ENCODE measurements around the gene HPSE2. TPM values are rescaled to one million over a fixed set of nuclear protein-coding genes. Genes with fewer than 3 reads are reported as not detected.

Gene HPSE2
- total RNA-seq, 1 donor from 2014 or later: not detected

DNA sequence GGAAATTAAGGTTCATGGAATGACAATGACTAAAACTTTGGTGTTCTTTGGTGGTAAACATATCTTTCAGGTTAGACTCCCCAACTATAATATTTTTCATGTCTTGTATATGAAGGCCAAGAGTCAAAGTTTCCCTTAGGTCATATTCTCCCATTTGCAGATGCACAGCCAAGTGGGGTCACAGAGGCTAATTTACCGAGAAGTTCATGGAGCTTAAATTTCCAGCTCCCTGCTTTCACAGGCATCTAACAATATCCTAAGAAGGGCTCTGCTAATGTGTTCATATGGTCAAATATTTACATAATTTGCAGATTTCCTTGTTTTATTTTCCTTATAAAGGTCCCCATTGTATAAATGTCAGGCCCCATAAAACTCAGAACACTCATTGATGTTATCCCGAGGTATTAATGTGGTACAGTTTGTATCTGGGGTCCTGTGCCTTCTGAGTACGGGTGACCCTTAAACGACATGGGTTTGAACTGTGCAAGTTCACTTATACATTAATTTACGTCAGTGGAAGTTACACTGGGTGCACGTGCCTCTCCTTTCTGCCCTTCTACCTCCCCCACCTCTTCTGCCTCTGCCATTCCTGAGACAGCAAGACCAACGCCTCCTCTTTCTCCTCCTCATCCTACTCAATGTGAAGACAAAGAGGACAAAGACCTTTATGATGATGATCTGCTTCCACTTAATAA, 603.0 kb downstream of the HPSE2 start:
- DNase-seq (ENCODE audit: low spot score): no peak
- ATAC-seq: no peak

DNA sequence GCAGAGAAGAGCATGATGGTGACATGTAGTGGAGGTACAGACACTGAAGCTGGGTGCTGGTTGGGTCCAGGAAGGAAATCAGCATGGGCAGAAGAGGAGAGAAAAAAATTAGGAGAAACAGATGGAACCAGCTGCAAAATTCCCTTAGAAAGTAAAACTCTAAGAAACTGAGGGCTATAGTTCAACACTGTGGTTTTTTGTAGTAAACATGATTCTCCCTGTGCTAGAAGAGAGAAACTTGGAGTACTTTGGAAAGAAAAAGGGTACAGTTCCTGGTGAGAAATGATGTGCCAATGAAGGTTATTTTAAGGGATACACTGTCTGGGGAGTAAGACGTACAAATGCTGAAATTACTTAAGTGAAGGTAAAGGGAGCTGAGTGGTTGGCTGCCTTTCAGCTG, 607.4 kb downstream of the HPSE2 start:
- DNase-seq (ENCODE audit: low spot score) (no peak), ATAC-seq (no peak)

DNA sequence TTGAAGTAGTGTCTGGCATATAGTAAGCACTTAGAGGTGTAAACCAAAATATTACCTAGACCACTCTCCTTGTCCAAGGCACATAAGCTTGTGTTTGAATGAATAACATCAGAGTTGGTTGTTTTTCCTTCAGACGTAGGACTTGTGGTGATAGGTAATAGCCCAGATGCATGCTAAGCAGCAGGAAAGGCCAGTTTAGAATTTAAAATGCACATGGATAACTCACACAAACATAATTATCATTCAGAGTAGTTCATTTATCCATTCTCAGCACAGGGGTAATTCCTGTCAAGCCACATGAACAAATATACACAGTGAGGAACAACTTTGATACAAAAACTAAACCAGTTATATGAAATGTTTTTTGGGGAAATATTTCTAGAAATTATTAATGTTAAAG, 607.9 kb downstream of the HPSE2 start:
- ATAC-seq: no peak
- DNase-seq (ENCODE audit: low spot score): no peak

DNA sequence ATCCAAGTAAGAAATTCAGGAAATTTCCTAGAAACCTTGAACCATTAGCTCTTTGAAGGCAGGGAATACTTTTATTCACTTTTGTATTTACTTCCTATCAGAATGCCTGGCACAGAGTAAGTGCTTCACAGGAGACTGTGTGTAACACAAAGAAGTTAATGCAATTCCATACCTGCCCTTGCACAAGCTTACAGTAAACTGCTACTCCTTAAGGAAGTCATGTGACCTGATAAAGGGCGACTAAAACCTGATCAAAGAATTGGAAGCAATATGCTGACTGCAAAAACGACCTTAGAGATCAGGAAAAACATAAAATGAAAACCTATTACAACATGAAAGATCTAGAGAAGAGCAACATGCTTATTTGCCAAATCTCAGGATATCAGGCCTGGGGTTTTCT, 610.7 kb downstream of the HPSE2 start:
- DNase-seq (ENCODE audit: low spot score) (no peak), ATAC-seq (no peak)

DNA sequence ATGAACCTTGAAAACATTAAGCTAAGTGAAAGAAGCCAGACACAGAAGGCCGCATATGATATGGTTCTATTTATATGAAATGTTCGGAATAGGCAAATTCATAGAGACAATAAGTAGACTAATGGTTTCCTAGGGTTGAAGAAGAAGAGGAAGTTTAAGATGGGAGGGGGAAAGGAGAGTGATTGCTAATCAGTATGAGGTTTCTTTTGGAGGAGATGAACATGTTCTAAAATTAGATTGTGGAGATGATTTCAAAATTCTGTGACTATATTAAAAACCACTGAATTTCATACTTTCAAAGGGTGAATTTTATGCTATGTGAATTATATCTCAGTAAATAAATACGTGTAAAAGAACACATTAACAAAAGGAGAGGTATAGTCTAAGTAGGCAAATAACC, 612.5 kb downstream of the HPSE2 start:
- DNase-seq (ENCODE audit: low spot score): no peak

DNA sequence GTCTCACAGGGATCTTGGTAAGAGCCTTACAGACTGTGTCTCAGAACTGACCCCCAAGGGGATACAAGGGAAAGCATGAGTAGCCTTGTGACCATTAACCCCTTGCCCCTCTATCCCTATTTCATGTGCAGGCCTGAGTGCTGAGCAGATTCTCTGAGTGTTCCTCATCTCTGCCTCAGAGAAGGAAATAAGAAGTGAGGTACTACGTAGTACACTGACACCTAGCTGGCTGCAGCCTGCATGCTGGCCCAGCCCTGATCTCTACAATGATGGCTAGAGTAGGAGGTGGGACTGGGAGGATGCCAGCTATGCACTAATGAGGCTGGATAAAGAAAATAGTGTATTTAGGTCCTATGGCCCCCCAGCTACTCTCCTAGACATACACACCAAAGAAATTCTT, 614.0 kb downstream of the HPSE2 start:
- no peak for DNase-seq (ENCODE audit: low spot score)

More for the DNA sequence above, 612.5 kb downstream of the HPSE2 start:
- ATAC-seq: no peak

DNA sequence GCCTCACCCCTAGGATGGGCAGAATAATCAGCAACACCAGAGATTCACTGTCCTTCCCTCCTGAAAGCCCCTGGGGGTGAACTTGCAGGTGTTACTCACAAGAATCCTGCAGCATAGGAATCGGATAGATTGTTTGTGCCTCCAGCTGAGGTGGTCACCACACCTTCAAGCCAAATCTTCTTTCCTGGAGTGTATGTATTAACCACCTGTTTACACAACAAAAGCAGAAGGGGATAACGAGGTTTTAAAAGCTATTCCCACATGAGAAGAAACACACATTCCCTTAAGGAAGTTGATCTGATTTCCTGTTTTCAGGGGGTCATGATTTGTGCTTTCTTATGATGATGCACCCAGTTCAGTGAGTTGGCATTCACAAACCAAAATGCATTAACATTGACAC, 615.1 kb downstream of the HPSE2 start:
- no peak for DNase-seq (ENCODE audit: low spot score)
- ATAC-seq: no peak

More for the DNA sequence above, 614.0 kb downstream of the HPSE2 start:
- no peak for ATAC-seq

DNA sequence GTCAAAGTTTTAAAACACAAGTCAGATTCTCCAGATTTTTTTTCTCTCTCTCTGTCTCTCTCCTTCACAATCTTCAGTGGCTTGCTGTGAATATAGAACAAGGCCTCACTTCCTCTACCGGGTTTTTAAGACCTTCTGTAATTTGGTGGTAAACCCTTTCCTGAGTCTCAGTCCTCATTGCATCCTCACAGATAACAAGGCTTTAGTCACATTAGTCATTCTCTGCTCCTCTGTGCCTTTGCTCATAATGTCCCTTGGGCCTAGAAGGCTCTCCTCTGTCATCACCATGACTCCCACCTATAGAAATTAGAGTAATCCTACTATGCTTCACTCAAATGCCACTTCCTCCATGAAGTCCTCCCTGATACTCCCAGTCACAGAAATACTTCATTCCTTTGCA, 616.2 kb downstream of the HPSE2 start:
- no peak for DNase-seq (ENCODE audit: low spot score)
- ATAC-seq: no peak

DNA sequence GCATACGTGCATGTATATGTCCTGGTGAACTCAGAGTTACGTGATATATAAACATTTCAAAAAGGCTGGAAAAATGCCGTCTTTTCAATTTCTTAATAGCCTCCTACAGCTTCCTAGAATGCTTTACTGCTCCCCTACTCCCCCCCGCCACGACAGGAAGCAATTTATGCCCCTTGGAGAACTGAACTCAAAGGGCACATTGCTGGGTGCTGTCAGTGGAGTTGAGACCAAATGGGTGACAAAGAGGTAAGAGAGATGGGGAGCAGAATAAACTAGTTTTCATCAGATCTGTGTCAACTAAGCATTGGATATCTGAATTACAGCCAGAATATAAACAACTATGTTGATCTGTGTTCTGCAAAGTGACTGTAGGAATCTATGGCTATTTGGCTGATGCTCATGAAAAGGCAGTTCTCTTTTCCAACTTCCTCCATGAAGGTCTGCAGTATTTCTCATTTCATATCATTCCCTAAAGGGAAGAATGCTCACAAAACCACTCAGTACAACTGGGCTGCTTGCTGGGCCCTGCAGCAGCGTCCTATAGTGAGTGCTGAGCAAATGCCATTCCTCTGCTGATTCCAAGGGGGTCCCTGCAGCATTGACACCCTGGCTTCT, 617.6 kb downstream of the HPSE2 start:
- DNase-seq (ENCODE audit: low spot score): no peak
- no peak for ATAC-seq

DNA sequence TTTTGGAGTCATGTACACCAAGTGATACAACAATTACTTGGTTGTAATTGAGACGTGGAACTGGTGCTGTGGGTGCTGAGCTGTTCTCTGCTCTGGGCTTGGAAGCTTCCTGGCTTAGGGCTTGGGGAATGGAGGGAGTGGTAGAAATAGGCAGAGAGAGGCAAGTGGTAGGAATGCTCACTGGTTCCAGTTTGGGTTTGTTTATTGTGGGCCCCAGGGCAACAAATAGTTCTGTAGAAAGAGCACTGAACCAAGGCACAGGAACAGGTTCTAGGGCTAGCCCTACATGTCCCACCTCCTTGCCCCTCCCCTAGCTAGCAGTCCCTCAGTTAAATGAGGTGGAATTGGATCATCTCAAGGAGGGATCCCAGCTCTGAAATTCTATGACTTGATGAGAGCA, 622.2 kb downstream of the HPSE2 start:
- ATAC-seq (no peak), DNase-seq (ENCODE audit: low spot score) (no peak)

DNA sequence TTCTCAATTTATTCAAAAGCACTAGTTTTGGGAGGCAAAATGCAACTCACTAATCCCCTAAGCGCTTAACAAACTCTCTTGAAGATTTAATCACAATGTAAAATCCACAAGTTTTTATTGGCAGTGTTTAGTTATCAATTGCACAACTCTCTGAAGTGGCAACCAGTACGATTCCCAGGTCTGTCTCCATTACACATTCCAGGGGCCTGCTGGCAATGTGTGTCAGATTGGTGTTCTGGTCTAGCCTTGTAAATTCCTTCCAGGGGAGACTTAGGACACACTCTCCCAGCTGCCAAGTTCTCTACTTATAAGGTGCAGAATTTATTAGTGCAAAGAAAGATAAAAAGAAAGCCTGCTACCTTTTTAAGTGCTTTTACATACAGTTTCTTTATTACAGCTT, 624.2 kb downstream of the HPSE2 start:
- DNase-seq (ENCODE audit: low spot score) (no peak), ATAC-seq (no peak)

DNA sequence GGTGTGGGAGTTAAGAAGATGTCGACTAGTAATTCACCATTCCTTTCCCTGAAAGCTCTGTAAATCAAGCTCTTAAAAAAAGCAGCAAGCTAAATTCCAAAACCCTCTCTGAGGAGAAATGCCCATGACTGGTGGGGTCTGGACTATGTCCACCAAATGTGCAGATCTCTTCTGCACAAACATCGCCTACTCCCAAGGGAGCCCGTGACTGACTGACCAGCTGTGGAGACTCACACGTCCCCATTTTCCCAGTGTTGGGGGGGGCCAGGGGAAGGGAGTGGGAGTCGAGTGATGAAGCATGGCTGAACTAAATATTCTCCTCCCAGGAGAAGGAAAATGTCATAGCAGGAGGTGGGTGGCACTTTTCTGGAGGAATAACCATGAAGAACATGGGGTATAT, 624.8 kb downstream of the HPSE2 start:
- DNase-seq (ENCODE audit: low spot score) (no peak), ATAC-seq (no peak)

DNA sequence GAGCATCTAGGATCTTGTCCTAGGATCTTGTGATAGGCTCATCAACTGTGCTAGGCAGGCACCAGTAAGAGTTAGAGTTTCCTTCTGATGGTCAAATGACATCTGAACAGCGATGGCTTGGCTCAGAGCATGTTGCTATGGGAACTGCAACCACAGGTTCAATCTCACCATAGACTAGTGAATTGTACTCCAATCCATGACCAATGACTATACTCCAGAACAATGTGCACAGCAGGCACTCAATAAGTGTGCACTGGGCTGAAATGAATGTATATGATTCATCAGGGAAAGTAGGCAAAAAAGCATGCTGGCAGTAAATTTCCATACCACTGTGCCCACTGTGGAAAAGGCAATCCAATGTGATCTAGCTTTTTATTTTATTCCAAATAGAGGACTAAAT, 625.4 kb downstream of the HPSE2 start:
- no peak for ATAC-seq
- no peak for DNase-seq (ENCODE audit: low spot score)

DNA sequence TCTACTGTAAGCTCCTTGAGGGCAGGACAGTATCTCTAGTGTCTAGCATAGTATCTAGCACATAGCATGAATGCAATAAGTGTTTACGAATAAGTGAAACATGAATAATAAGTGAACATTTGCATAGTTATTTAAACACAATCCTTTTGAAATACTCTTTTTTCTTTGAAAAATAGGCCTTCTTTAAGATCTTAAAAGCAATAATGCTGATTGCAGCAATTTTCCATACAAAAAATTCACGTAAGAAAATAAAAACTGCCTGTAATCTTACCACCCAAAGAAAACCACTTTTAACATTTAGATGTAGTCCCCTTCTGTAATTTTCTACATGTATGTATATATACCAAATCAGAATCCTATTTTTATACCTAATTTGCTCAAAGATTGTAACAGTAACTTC, 626.4 kb downstream of the HPSE2 start:
- no peak for DNase-seq (ENCODE audit: low spot score)
- ATAC-seq: no peak

DNA sequence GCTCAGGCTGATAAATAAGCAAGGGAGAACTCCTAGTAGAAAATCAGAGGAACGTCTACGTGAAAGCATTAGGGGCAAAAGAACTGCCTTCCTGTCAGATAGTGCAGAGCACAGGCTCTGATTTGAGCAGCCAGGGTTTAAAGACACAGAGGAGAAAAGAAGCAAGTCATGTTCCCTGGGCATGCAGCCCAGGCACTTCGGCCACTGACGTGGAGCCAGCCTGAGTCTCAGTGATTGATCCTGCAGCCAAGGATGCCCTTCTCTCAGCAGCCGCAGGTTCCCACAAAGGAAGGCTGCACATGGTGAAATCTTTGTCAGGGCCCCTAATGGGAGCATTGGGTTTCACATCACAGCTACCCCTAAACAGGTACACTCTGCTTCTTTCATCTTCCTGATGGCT, 627.2 kb downstream of the HPSE2 start:
- DNase-seq (ENCODE audit: low spot score): no peak
- no peak for ATAC-seq

DNA sequence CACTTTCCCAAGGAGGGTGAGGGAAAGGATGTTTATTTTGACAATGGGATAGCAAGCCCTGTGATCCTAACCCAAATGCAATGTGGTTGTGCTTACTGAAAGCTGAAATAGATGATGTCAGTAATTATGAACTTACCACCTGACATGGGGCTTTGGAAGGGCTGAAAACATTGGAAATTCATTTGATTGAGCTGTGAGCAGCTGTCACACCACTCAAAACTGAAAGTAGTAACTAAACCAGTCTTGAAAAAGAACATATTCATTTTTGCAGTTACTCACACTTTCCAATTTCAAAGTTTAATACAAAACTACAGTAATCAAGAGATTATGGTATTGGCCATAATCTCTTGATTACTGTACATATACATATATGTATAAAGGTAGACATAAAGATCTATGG, 633.4 kb downstream of the HPSE2 start:
- no peak for DNase-seq (ENCODE audit: low spot score)
- no peak for ATAC-seq

DNA sequence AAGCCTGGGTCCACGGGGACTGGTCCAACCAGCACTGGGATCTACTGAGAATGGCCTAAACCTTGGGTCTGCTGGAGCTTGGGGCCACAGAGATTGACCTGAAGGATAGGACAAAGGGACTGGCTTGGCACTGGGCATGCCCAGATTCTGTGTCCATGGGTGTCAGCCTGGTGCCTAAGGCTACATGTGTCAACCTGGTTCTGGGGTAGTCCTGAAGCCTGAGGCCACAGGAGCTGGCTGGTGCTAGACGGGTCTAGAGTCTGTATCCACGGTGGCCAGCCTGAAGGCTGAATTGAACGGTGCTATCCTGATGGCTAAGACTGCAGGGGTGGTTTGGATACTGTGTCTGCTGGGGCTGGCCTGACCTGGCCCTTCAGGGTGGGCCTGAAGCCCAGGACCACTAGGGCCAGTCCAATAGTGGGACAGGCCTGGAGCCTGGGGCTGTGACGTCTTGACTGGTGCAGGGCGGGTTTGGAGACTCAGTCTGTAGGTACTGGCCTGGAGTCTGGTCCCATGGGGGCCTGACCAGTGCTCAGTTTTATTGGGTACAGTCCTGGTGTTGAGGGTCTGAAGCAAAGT, 636.5 kb downstream of the HPSE2 start:
- DNase-seq (ENCODE audit: low spot score) (no peak), ATAC-seq (no peak)

DNA sequence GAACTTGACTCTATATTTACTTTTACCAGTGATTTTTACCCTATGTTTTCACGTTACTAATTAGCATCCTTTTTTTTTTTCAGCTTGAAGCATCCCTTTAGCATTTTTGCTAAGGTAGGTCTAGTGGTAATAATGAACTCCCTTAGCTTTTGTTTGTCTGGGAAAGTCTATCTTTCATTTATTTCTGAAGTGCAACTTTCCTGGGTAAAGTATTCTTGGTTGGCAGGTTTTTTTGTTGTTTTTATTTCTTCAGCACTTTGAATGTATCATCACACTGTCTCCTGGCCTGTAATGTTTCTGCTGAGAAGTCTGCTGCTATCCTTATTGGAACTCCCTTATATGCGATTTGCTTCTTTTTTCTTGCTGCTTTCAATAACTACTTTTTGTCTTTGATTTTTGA, 639.2 kb downstream of the HPSE2 start:
- ATAC-seq (no peak), DNase-seq (ENCODE audit: low spot score) (no peak)

DNA sequence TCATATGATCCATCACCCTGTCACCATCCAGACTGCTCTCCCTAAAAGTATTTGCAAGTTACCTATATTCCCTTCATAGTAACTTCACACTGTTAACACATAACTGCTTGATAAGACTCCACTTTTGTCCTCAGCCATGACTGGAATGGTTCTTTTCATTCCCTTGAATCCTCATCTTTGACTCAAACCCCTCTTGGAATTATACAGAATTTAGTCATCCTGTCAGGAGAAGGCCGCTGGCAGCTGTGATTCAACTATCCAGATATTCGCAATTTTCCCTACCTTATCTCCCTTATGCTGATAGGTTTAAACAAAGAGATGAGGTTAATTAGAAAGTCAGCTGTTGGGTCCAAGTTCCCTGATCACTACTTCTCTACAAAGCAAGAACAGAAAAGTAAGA, 646.0 kb downstream of the HPSE2 start:
- DNase-seq (ENCODE audit: low spot score): no peak
- no peak for ATAC-seq

DNA sequence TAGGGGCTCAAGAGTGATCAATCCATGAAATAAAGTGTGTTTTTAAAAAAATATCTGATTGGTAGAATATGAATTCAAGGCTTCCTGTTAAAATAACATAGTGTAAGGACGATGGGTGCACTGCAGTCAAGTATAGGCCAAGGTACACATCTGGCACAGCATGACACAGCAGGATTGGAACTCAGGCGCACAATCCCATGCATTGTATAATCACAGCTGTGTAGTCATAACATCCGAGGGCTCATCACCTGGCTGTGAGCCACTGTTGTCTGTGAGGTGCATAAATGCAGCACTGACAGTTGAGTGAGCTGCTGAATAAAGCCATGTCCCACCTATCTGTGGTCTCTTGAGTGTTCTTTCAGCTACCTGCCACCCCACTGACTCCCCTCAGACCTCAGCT, 646.6 kb downstream of the HPSE2 start:
- ATAC-seq (no peak), DNase-seq (ENCODE audit: low spot score) (no peak)

DNA sequence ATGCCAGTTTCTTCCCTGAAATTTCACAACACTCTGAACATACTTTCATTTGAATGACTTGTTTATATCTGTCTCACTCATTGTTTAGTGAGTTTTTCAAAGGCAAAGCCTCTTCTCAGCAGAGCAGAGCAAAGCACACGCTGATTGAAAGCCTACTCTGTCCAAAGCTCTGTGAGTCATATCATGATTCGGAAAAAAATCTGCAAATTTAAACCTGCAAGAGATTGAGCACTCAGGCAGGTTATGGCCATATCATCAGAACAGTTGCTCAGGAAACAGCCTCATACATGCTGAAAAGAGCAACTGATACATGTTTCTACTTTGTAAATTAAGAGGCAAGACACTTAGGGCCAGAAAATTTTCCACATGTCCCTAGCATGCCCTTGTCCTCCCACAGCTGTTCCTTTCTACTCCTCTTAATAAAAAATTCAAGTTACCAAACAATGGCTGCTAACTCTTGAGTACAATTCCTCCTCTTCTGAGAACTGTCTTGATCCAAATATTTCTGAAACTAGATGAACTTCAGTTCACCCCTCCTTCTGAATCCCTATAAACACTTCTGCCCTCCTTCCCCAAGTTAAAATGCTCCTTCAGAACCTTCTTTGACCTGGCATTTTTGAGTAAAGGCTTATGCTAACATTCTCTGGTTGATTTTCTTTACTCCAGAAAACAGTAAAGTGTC, 648.4 kb downstream of the HPSE2 start:
- ATAC-seq (no peak), DNase-seq (ENCODE audit: low spot score) (no peak)

DNA sequence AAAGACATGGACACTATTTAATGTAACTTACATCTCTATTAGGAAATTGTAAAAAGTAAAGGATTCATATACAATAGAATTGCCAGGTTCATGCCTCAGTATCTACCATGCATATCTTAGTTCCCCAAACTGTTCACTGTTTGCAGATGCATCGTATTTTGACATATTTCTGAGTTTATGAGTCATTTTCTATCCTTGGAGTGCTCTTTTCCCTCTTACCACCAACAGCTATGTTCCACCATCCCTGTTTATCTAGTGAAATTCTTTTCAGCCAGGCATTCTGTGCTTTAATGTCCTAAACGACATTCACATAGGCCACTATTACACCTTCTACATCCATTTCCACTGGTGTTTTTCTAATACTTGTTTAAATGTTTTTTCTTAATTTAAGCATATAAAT, 649.6 kb downstream of the HPSE2 start:
- ATAC-seq (no peak), DNase-seq (ENCODE audit: low spot score) (no peak)
